Measurements from ENCODE around the gene PERP.
"Not testable (repeated sequence)": the region's sequence is repeated elsewhere in the genome, so short reads cannot be mapped to it uniquely, and the experiment has no call there.

GRCh38 chr6:138119229-138119628, 12.0 kb upstream of the PERP start:
- TF ChIP-seq SP1 (IDR thresholded peaks at IDR 0.05; ENCODE audit: low read depth); CTCF (IDR thresholded peaks at IDR 0.05 in 2 of 3, conservative IDR thresholded peaks at IDR 0.05 in 1 of 3; ENCODE audit: borderline replicate concordance in 1 of 3, insufficient read depth in 1 of 3, low read depth in 2 of 3, low read length in 2 of 3); MAX (IDR thresholded peaks at IDR 0.05); ZNF274 (IDR thresholded peaks at IDR 0.05; ENCODE audit: low read depth, low read length); POLR2AphosphoS5 (IDR thresholded peaks at IDR 0.05; ENCODE audit: low read depth, low read length); CEBPB (IDR thresholded peaks at IDR 0.05; ENCODE audit: low read depth); ATF3 (IDR thresholded peaks at IDR 0.05); EGR1 (IDR thresholded peaks at IDR 0.05; ENCODE audit: low read depth); POLR2A (IDR thresholded peaks at IDR 0.05; ENCODE audit: borderline replicate concordance, extremely low read depth, insufficient read depth, insufficient read length): not testable (repeated sequence)

Data from HCT116 (cell line).